KOPT-K1 (cell line): ENCODE data around the gene DDIT4.
"Not testable (repeated sequence)": the region's sequence is repeated elsewhere in the genome, so short reads cannot be mapped to it uniquely, and the experiment has no call there.

ENCODE experiments used
- H3K27ac ChIP-seq: fragments of 200-600 bp; sonication (generic); 2 replicates; pipeline ENCODE4 v1.5.1; 2016; ENCODE audit warnings: antibody characterized with exemption, mild to moderate bottlenecking, low read depth, low read length; ENCODE audit not compliant: poor library complexity, severe bottlenecking
- H3K36me3 ChIP-seq: fragments of 200-600 bp; sonication (generic); 2 replicates; pipeline ENCODE4 v1.5.1; 2017; ENCODE audit warnings: antibody characterized with exemption, mild to moderate bottlenecking, low read length, moderate library complexity; ENCODE audit not compliant: insufficient read depth
- H3K9me3 ChIP-seq: fragments of 200-600 bp; sonication (generic); 2 replicates; pipeline ENCODE4 v1.5.1; 2017; ENCODE audit warnings: antibody characterized with exemption, low read length, mild to moderate bottlenecking; ENCODE audit not compliant: insufficient read depth, poor library complexity, severe bottlenecking

DDIT4 gene

GRCh38 chr10:72242675-72243074, 31.0 kb upstream of the DDIT4 start:
- Histone ChIP-seq H3K36me3 (0 out of 2 replicates have a peak, but pooled peaks cover 4% of the 10 kb centered on the region), H3K27ac (no peak overlapping the region), H3K9me3 (no peaks in the 10 kb centered on the region)

- H3K27ac ChIP-seq, result peak overlapping the region; percentile 16
- no peaks in the 10 kb centered on the region for H3K36me3 ChIP-seq
- H3K9me3 ChIP-seq, result no peaks in the 10 kb centered on the region
Observed at GRCh38 chr10:72243822-72244437, 29.8 kb upstream of the DDIT4 start.

- Histone ChIP-seq H3K9me3 (no peaks in the 10 kb centered on the region), H3K36me3 (no peaks in the 10 kb centered on the region), H3K27ac (peak overlapping the region; percentile 16)
Observed at GRCh38 chr10:72244573-72245038, 29.1 kb upstream of the DDIT4 start.

- Histone ChIP-seq H3K9me3 (no peaks in the 10 kb centered on the region), H3K27ac (no peak overlapping the region), H3K36me3 (no peaks in the 10 kb centered on the region)
Observed at GRCh38 chr10:72245949-72246525, 27.7 kb upstream of the DDIT4 start.

GRCh38 chr10:72248468-72249151, 25.1 kb upstream of the DDIT4 start:
- no peaks in the 10 kb centered on the region for H3K36me3 ChIP-seq
- H3K27ac ChIP-seq, result peak overlapping the region; percentile 89
- no peaks in the 10 kb centered on the region for H3K9me3 ChIP-seq

GRCh38 chr10:72249176-72249862, 24.4 kb upstream of the DDIT4 start:
- H3K27ac ChIP-seq, result peak overlapping the region; percentile 89
- H3K36me3 ChIP-seq, H3K9me3 ChIP-seq: not testable (repeated sequence)

GRCh38 chr10:72250666-72251065, 23.1 kb upstream of the DDIT4 start:
- no peak overlapping the region for H3K27ac ChIP-seq
- H3K9me3 ChIP-seq, result no peaks in the 10 kb centered on the region
- H3K36me3 ChIP-seq, result no peaks in the 10 kb centered on the region

GRCh38 chr10:72251635-72252034, 22.1 kb upstream of the DDIT4 start:
- Histone ChIP-seq H3K36me3 (no peaks in the 10 kb centered on the region), H3K27ac (no peak overlapping the region), H3K9me3 (no peaks in the 10 kb centered on the region)

GRCh38 chr10:72252972-72253371, 20.8 kb upstream of the DDIT4 start:
- H3K36me3 ChIP-seq, result no peaks in the 10 kb centered on the region
- H3K27ac ChIP-seq, result no peak overlapping the region
- H3K9me3 ChIP-seq, result no peaks in the 10 kb centered on the region

GRCh38 chr10:72253578-72253977, 20.1 kb upstream of the DDIT4 start:
- H3K9me3 ChIP-seq, result no peaks in the 10 kb centered on the region
- no peak overlapping the region for H3K27ac ChIP-seq
- H3K36me3 ChIP-seq, result no peaks in the 10 kb centered on the region

- H3K27ac ChIP-seq, result peak overlapping the region; percentile 74
- no peaks in the 10 kb centered on the region for H3K9me3 ChIP-seq
- H3K36me3 ChIP-seq, result no peaks in the 10 kb centered on the region
Observed at GRCh38 chr10:72254813-72255568, 18.7 kb upstream of the DDIT4 start.

GRCh38 chr10:72255977-72256729, 17.6 kb upstream of the DDIT4 start:
- no peaks in the 10 kb centered on the region for H3K36me3 ChIP-seq
- H3K27ac ChIP-seq, result no peak overlapping the region
- H3K9me3 ChIP-seq, result no peaks in the 10 kb centered on the region

- Histone ChIP-seq H3K9me3 (no peaks in the 10 kb centered on the region), H3K27ac (no peak overlapping the region), H3K36me3 (no peaks in the 10 kb centered on the region)
Observed at GRCh38 chr10:72257051-72257892, 16.5 kb upstream of the DDIT4 start.
